OCI-LY7 (cell line): ENCODE data around the gene DUSP28. TPM values are rescaled to one million over a fixed set of nuclear protein-coding genes. Genes with fewer than 3 reads are reported as not detected.

Source experiments
- BruUV-seq: library from RNA; stranded (reverse); fragments of 400-500 nt; replicated peaks from 2 replicates; lab custom pipeline; 2021; lab: Mats Ljungman, UMichigan
- CTCF ChIA-PET: fragments of 300-600 bp; sonication (Branson Sonifier 250); formaldehyde crosslinking; loops from one replicate; lab custom pipeline; 2022; ENCODE audit warnings: antibody characterized with exemption; ENCODE audit not compliant: unreplicated experiment; lab: Charles Lee
- POLR2A ChIA-PET: fragments of 300-600 bp; sonication (Branson Sonifier 250); formaldehyde crosslinking; loops from one replicate; lab custom pipeline; 2022; ENCODE audit warnings: antibody characterized with exemption; lab: Charles Lee
- DNase-seq: peaks from one replicate; pipeline ENCODE4 v3.0.0-alpha.2; 2015; ENCODE audit warnings: low spot score
- H2AFZ ChIP-seq: fragments of 200-600 bp; sonication (generic), shearing (Covaris generic); 2 replicates; pipeline ENCODE4 v1.6.1; 2014; ENCODE audit warnings: mild to moderate bottlenecking, antibody characterized with exemption, low read length, moderate library complexity
- H3K27ac ChIP-seq: fragments of 200-600 bp; sonication (generic); 2 replicates; pipeline ENCODE4 v1.5.1; 2014; ENCODE audit warnings: mixed run types, low read depth, mild to moderate bottlenecking, moderate library complexity, low read length, inconsistent platforms; ENCODE audit not compliant: poor library complexity, severe bottlenecking
- H3K36me3 ChIP-seq: fragments of 200-600 bp; sonication (generic); 2 replicates; pipeline ENCODE4 v1.6.1; 2014; ENCODE audit warnings: mild to moderate bottlenecking, antibody characterized with exemption, low read length, moderate library complexity, mixed read lengths; ENCODE audit not compliant: insufficient read depth
- H3K4me1 ChIP-seq: fragments of 200-600 bp; sonication (generic); 2 replicates; pipeline ENCODE4 v1.5.1; 2014; ENCODE audit warnings: mild to moderate bottlenecking, low read length; ENCODE audit not compliant: insufficient read depth, poor library complexity, severe bottlenecking
- H3K4me2 ChIP-seq: fragments of 200-600 bp; sonication (generic); 2 replicates; pipeline ENCODE4 v1.6.1; 2014; ENCODE audit warnings: mild to moderate bottlenecking, low read length
- H3K4me3 ChIP-seq: fragments of 200-600 bp; sonication (generic); 2 replicates; pipeline ENCODE4 v1.5.1; 2014; ENCODE audit warnings: mild to moderate bottlenecking, low read depth, low read length; ENCODE audit not compliant: poor library complexity, severe bottlenecking
- H3K79me2 ChIP-seq: fragments of 200-600 bp; sonication (generic); 2 replicates; pipeline ENCODE4 v1.6.1; 2016; ENCODE audit warnings: low read depth, mild to moderate bottlenecking, low read length, moderate library complexity, mixed read lengths; ENCODE audit not compliant: insufficient read depth
- H3K9me2 ChIP-seq: fragments of 200-600 bp; sonication (generic); 2 replicates; pipeline ENCODE4 v1.6.1; 2016; ENCODE audit warnings: mild to moderate bottlenecking, low read length, mixed read lengths; ENCODE audit not compliant: insufficient read depth
- H3K9me3 ChIP-seq: fragments of 200-600 bp; sonication (generic); 2 replicates; pipeline ENCODE4 v1.6.1; 2014; ENCODE audit warnings: mild to moderate bottlenecking, mixed run types, low read length, mixed read lengths
- H4K20me1 ChIP-seq: fragments of 200-600 bp; sonication (generic); 2 replicates; pipeline ENCODE4 v1.6.1; 2014; ENCODE audit warnings: mild to moderate bottlenecking, antibody characterized with exemption, low read length, moderate library complexity, mixed read lengths; ENCODE audit not compliant: insufficient read depth
- CTCF ChIP-seq: fragments of 200-600 bp; sonication (generic); conservative IDR thresholded peaks from 2 replicates; pipeline ENCODE4 v1.5.1; 2014; ENCODE audit warnings: mild to moderate bottlenecking, antibody characterized with exemption, low read length, moderate library complexity, mixed read lengths
- EZH2phosphoT487 ChIP-seq: fragments of 200-600 bp; sonication (generic); IDR thresholded peaks from 2 replicates; pipeline ENCODE4 v1.6.1; 2018; ENCODE audit warnings: low read depth, borderline replicate concordance, mild to moderate bottlenecking, mixed run types, antibody characterized with exemption, low read length, moderate library complexity, mixed read lengths
- intact Hi-C: fragments of 100-400 bp; cut with micrococcal nuclease; formaldehyde crosslinking; loops from one replicate; pipeline ENCODE4 v1.10.0; 2022; ENCODE audit not compliant: unreplicated experiment
- total RNA-seq, 2 experiments: library from RNA; depleted of rRNA in 1 of 2; stranded (reverse); fragments of >200 nt in 1 of 2; shearing (Covaris generic) in 1 of 2; gene quantifications; 2 replicates each; pipeline ENCODE4 v1.2.3, GENCODE V29; 2014 to 2022

The DUSP28 gene
- total RNA-seq, 2 experiments from 2014 or later: 15.8 to 17.6 TPM

GRCh38 chr2:240588669-240589068, 28.5 kb downstream of the DUSP28 start:
- peak overlapping the region; percentile 94 for H3K4me2 ChIP-seq
- BruUV-seq: no TSS peak

GRCh38 chr2:240589375-240589774, 29.2 kb downstream of the DUSP28 start:
- POLR2A ChIA-PET: no interaction called here
- Histone ChIP-seq H3K4me3 (no peak overlapping the region), H4K20me1 (peaks cover 10% of the 10 kb centered on the region; the same call in 1 of the 2 replicates), H3K27ac (no peak overlapping the region), H3K9me3 (no peaks in the 10 kb centered on the region), H3K79me2 (peaks cover 25% of the 10 kb centered on the region), H3K4me1 (peaks cover 21% of the 10 kb centered on the region), H3K9me2 (no peaks in the 10 kb centered on the region), H3K36me3 (peaks cover 31% of the 10 kb centered on the region; the same call in 1 of the 2 replicates), H3K4me2 (peak overlapping the region; percentile 94; the same call in 1 of the 2 replicates), H2AFZ (no peak overlapping the region)
- TF ChIP-seq CTCF (no peak), EZH2phosphoT487 (no peak)
- CTCF ChIA-PET: no interaction called here
- DNase-seq: no peak
- intact Hi-C loops: loop anchor here (5.0 to 10.0 kb wide), 2 partner anchors 725 to 1187 kb away; partner anchors contain the start of genes HDAC4, HDLBP and SEPTIN2
- no TSS peak for BruUV-seq

More at GRCh38 chr2:240588669-240589068, 28.5 kb downstream of the DUSP28 start:
- H3K27ac ChIP-seq: no peak overlapping the region
- H3K79me2 ChIP-seq: peaks cover 28% of the 10 kb centered on the region
- no peak overlapping the region for H2AFZ ChIP-seq
- CTCF ChIA-PET: no interaction called here
- peaks cover 28% of the 10 kb centered on the region for H3K4me1 ChIP-seq
- peaks cover 10% of the 10 kb centered on the region; the same call in 1 of the 2 replicates for H4K20me1 ChIP-seq
- DNase-seq: no peak
- POLR2A ChIA-PET: interaction anchor here (0.9 kb wide), 1 partner anchor 18 kb away, joined by 3 read pairs; no protein-coding TSS in a partner anchor
- H3K4me3 ChIP-seq: peak overlapping the region; percentile 96
- no peaks in the 10 kb centered on the region for H3K9me3 ChIP-seq
- peaks cover 31% of the 10 kb centered on the region; the same call in 1 of the 2 replicates for H3K36me3 ChIP-seq
- no peak for TF ChIP-seq EZH2phosphoT487
- TF ChIP-seq CTCF: no peak
- intact Hi-C loops: loop anchor here (5.0 to 10.0 kb wide), 2 partner anchors 726 to 1186 kb away; partner anchors contain the start of genes HDAC4, HDLBP and SEPTIN2
- no peaks in the 10 kb centered on the region for H3K9me2 ChIP-seq
